Epithelial cell of esophagus (primary cell): ENCODE results near the gene GSG1L2.

Experiments used
- DNase-seq: peaks from one replicate; pipeline ENCODE4 v3.0.0; 2010; ENCODE audit warnings: low read depth
- H3K4me3 ChIP-seq: 2 replicates; pipeline ENCODE4 v1.5.1; 2011; ENCODE audit warnings: mild to moderate bottlenecking, low read length, control low read depth
- CTCF ChIP-seq: IDR thresholded peaks from 2 replicates; pipeline ENCODE4 v1.5.1; 2011; ENCODE audit warnings: low read depth, mild to moderate bottlenecking, low read length, control low read depth, inconsistent platforms; ENCODE audit not compliant: insufficient read depth; ENCODE audit errors: missing control alignments

GSG1L2 gene

DNA sequence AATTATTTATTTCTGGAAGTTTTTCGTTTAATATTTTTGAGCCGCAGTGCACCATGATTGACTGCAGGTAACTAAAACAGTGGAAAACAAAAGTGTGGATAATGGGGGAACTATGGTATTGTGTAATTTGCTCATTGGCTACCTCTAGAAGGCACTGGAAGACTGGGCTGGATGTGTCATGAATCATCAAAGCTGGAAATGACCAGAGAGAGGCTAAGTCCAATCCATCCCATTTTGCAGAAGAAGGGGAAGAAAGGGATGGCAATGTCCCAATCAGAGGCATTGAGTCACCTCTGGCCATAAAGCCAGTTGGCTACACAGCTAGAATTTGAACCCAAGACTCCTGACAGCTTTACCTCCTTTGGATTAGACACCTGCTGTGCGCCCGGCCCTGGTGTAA lies 33.2 kb upstream of the GSG1L2 start:
- no peak for TF ChIP-seq CTCF
- no peak overlapping the region for H3K4me3 ChIP-seq
- DNase-seq = no peak

GRCh38 chr17:9854255-9854654 lies 32.4 kb upstream of the GSG1L2 start:
- no peak for TF ChIP-seq CTCF
- H3K4me3 ChIP-seq = no peak overlapping the region
- no peak for DNase-seq

- H3K4me3 ChIP-seq = no peak overlapping the region
- TF ChIP-seq CTCF = no peak
- DNase-seq = no peak
These were observed 28.3 kb upstream of the GSG1L2 start for GRCh38 chr17:9850151-9850550.

DNA sequence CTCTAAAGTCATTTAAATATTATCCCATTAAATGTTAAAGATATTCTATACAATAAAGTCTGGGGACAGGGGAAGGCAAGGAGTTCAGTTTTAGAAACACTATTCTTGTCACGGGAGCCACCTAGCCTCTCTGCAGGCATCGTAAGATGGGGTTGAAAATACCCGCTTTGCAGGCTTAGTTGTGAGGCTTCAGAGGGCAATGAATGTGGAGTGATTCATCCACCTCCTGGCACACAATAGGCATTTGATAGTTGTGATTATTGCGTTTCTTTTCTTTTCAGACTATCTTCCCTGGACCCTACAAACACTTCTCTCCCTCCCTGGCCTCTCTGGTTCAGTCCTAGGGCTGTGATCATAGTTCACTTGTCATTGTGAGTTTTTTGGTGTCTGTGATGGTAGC lies 23.4 kb upstream of the GSG1L2 start:
- peak; percentile 14 for DNase-seq

DNA sequence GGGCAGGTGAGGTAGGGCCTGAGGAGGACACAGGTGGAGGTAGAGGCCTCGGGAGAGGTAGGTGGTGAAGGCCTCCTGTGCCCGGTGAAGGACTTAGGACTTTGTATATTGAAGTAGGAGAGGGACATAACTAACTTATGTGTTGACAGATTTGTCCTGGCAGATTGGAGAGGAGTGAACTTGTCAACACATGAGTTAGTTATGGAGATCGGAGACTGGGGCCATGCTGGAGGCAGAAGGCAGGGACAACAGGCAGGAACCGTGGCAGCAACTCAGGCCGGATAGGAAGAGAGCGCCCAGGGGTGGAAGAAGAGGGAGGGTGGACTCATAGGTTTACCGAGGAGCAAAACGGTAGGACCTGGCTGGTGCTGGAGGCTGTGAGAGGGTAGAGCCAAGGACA lies 22.3 kb upstream of the GSG1L2 start:
- TF ChIP-seq CTCF = no peak
- DNase-seq = no peak
- H3K4me3 ChIP-seq = no peak overlapping the region

More for the DNA sequence above, 23.4 kb upstream of the GSG1L2 start:
- no peak overlapping the region for H3K4me3 ChIP-seq
- no peak for TF ChIP-seq CTCF

- TF ChIP-seq CTCF = no peak
- peak; percentile 19 for DNase-seq
- no peak overlapping the region for H3K4me3 ChIP-seq
These were observed 21.5 kb upstream of the GSG1L2 start for GRCh38 chr17:9843152-9844010.
